ENCODE results near the gene IRF7.

The IRF7 gene

GRCh38 chr11:646214-646613, 30.5 kb upstream of the IRF7 start:
- DNase-seq (ENCODE audit: extremely low read depth, low read depth), result no peak
- no peak for TF ChIP-seq CTCF (IDR thresholded peaks at IDR 0.05; ENCODE audit: low read depth, low read length)

GRCh38 chr11:645536-645935, 29.8 kb upstream of the IRF7 start:
- no peak for DNase-seq (ENCODE audit: extremely low read depth, low read depth)
- TF ChIP-seq CTCF (IDR thresholded peaks at IDR 0.05; ENCODE audit: low read depth, low read length), result no peak

- DNase-seq (ENCODE audit: extremely low read depth, low read depth), result no peak
- TF ChIP-seq CTCF (IDR thresholded peaks at IDR 0.05; ENCODE audit: low read depth, low read length), result no peak
These were observed 28.3 kb upstream of the IRF7 start for GRCh38 chr11:643849-644738.

DNA sequence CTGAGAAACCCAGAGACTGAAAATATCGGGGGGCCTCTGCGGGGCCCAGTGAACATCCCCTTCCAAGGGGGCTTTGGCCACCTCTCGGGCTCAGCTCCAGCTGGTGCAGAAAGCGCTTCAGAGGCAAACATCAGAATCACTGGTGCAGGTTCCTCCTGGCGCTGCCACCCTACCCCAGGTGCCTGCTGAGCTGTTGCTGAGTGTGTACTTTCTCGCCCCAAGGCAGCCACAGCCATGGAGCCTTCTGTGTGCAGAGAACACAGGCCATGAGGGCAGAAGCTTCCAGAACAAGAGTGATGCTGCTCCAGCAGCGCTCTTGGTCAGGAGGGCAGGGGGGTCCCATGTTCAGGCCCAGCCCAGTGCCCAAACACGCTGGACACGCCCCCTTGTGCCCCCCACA, 27.6 kb upstream of the IRF7 start:
- TF ChIP-seq CTCF (IDR thresholded peaks at IDR 0.05; ENCODE audit: low read depth, low read length), result no peak

GRCh38 chr11:641806-642370, 26.1 kb upstream of the IRF7 start:
- no peak for TF ChIP-seq CTCF (IDR thresholded peaks at IDR 0.05; ENCODE audit: low read depth, low read length)
- DNase-seq (ENCODE audit: extremely low read depth, low read depth), result no peak

More for the DNA sequence above, 27.6 kb upstream of the IRF7 start:
- DNase-seq (ENCODE audit: extremely low read depth, low read depth), result no peak

DNA sequence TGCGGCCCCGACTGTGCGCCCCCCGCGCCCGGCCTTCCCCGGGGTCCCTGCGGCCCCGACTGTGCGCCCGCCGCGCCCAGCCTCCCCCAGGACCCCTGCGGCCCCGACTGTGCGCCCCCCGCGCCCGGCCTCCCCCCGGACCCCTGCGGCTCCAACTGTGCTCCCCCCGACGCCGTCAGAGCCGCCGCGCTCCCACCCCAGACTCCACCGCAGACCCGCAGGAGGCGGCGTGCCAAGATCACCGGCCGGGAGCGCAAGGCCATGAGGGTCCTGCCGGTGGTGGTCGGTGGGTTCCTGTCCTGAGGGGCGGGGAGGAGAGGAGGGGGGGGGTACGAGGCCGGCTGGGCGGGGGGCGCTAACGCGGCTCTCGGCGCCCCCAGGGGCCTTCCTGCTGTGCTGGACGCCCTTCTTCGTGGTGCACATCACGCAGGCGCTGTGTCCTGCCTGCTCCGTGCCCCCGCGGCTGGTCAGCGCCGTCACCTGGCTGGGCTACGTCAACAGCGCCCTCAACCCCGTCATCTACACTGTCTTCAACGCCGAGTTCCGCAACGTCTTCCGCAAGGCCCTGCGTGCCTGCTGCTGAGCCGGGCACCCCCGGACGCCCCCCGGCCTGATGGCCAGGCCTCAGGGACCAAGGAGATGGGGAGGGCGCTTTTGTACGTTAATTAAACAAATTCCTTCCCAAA, 24.4 kb upstream of the IRF7 start:
- no peak for TF ChIP-seq CTCF (IDR thresholded peaks at IDR 0.05; ENCODE audit: low read depth, low read length)
- no peak for DNase-seq (ENCODE audit: extremely low read depth, low read depth)
